Spleen (tissue), 7 donors: ENCODE results near the gene NDRG3.

Experiments
- CTCF ChIP-seq, 11 experiments: fragments of 200-600 bp in 7 of 11; fragments of 450-650 bp in 4 of 11; sonication (generic) in 4 of 11; IDR thresholded peaks in 8 of 11; conservative IDR thresholded peaks in 3 of 11; 1 replicate in 7 of 11; 2 replicates in 4 of 11; pipeline versions ENCODE4 v1.4.0 to v1.8.0; 2016 to 2021; ENCODE audit warnings: antibody characterized with exemption in 11 of 11, inconsistent platforms in 4 of 11, mild to moderate bottlenecking in 1 of 11
- POLR2A ChIP-seq, 3 donors: fragments of 450-650 bp; IDR thresholded peaks; one replicate each; pipeline ENCODE4 v1.5.1; 2017; ENCODE audit warnings: antibody characterized with exemption in 3 of 3, mild to moderate bottlenecking in 1 of 3
- donor health status: DM: no; HTN: no; CAD: no; lungs with moderate emphysema.
- donor health status: DM: no; HTN: no; CAD: no.
- donor health status: DM: no; HTN: no; CAD: no.

DNA sequence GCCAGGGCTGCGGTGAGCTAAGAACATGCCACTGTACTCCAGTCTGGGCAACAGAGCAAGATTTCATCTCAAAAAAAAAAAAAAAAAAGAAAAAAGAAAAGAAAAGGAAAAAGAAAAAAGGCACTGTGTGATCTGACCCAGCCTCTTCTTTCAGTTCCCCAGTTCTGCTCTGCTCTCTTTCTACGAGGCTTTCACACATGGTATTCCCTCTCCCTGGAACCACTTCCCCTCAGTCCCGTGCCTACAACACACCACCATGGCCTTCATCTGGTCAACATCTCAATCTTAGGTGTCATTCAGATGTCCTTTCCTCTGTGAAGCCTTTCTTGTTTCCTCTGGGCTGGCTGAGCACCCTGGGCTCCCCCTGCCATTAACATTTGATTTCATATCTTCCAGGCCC, 29.9 kb upstream of the NDRG3 start:
- TF ChIP-seq POLR2A (IDR thresholded peaks at IDR 0.05): no peak
- TF ChIP-seq CTCF (IDR thresholded peaks at IDR 0.05 in 8 of 11, conservative IDR thresholded peaks at IDR 0.05 in 3 of 11): no peak
